ENCODE results near the gene INSIG1. TPM values are rescaled to one million over a fixed set of nuclear protein-coding genes. Genes with fewer than 3 reads are reported as not detected.

Gene INSIG1
- total RNA-seq, 1 donor from 2014 or later: 63.6 TPM

- TF ChIP-seq CTCF (IDR thresholded peaks at IDR 0.05): no peak
- TF ChIP-seq POLR2A (IDR thresholded peaks at IDR 0.05): no peak
- no peak for TF ChIP-seq POLR2AphosphoS5 (IDR thresholded peaks at IDR 0.05; ENCODE audit: insufficient read depth in 1 of 2, low read depth in 1 of 2)
- intact Hi-C loops (cut with DNase I): loop anchor here (10.0 kb wide), 1 partner anchor 412 kb away; no protein-coding TSS in a partner anchor
- no peak for DNase-seq (ENCODE audit: extremely low spot score in 2 of 2)
- Histone ChIP-seq H3K27me3 (no peaks in the 10 kb centered on the region), H3K36me3 (no peaks in the 10 kb centered on the region), H3K27ac (no peak overlapping the region), H3K4me3 (no peak overlapping the region), H3K4me1 (no peaks in the 10 kb centered on the region), H3K9me3 (no peaks in the 10 kb centered on the region)
Observed at GRCh38 chr7:155356323-155357105, 58.8 kb downstream of the INSIG1 start.

- H3K9me3 ChIP-seq: no peaks in the 10 kb centered on the region
- DNase-seq (ENCODE audit: extremely low spot score in 2 of 2): no peak
- H3K4me1 ChIP-seq: no peaks in the 10 kb centered on the region
- TF ChIP-seq POLR2A (IDR thresholded peaks at IDR 0.05) (no peak), CTCF (IDR thresholded peaks at IDR 0.05) (no peak), POLR2AphosphoS5 (IDR thresholded peaks at IDR 0.05; ENCODE audit: insufficient read depth in 1 of 2, low read depth in 1 of 2) (no peak)
- H3K36me3 ChIP-seq: no peaks in the 10 kb centered on the region
- H3K4me3 ChIP-seq: no peak overlapping the region
- H3K27ac ChIP-seq: no peak overlapping the region
- H3K27me3 ChIP-seq: no peaks in the 10 kb centered on the region
- intact Hi-C loops (cut with DNase I): loop anchor here (10.0 kb wide), 1 partner anchor 413 kb away; no protein-coding TSS in a partner anchor
Observed at GRCh38 chr7:155357573-155358041, 59.9 kb downstream of the INSIG1 start.

DNA sequence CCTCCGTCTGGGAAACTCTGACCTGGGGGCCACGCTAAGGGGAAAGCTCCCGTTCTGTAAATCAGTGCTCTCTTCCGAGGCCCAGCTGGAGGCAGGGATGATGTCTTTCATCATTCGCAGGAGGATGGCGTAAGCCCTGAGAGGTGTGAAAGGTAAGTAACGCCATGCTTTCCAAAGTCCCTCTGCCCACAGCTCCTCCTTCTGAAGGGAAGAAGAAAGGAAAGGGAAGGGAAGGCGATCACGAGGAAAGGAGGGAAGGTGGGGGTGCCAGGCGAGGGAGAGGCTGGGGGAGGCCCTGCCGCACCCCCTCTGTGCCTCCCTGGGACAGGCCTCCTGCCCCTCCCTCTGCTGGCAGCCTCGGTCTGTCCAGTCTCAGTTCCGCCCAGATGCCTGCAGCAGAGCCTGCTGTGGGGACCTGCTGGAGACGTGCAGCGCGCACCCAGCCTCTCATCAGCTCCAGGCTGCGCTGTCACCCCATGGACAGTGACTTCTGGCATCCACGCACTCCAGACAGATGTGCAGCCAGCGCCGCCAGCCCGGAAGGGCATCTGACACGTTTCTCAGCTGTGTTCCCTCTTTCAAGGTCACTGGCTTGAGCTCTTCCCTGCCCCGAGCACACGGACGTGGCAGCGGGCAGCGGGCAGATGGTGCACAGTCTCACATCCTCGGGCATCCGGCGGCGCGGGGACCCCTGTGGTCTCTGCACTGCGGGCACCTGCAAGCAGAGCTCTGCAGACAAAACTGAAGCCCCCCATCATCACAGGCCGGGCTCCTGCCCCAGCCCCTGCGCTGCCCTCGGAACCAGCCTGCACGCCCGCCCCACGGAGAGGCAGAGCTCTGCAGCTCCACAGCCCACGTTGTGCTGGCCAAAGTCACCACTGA, 60.6 kb downstream of the INSIG1 start:
- H3K36me3 ChIP-seq: no peaks in the 10 kb centered on the region
- TF ChIP-seq POLR2A (IDR thresholded peaks at IDR 0.05) (no peak), POLR2AphosphoS5 (IDR thresholded peaks at IDR 0.05; ENCODE audit: insufficient read depth in 1 of 2, low read depth in 1 of 2) (no peak), CTCF (IDR thresholded peaks at IDR 0.05) (no peak)
- H3K27me3 ChIP-seq: no peaks in the 10 kb centered on the region
- H3K4me1 ChIP-seq: no peaks in the 10 kb centered on the region
- no peak overlapping the region for H3K27ac ChIP-seq
- DNase-seq (ENCODE audit: extremely low spot score in 2 of 2): no peak
- no peaks in the 10 kb centered on the region for H3K9me3 ChIP-seq
- H3K4me3 ChIP-seq: no peak overlapping the region
- intact Hi-C loops (cut with DNase I): loop anchor here (10.0 kb wide), 1 partner anchor 414 kb away; no protein-coding TSS in a partner anchor

GRCh38 chr7:155358948-155359712, 61.5 kb downstream of the INSIG1 start:
- Histone ChIP-seq H3K27ac (no peak overlapping the region), H3K4me3 (no peak overlapping the region), H3K4me1 (no peaks in the 10 kb centered on the region), H3K9me3 (no peaks in the 10 kb centered on the region), H3K27me3 (no peaks in the 10 kb centered on the region), H3K36me3 (no peaks in the 10 kb centered on the region)
- TF ChIP-seq CTCF (IDR thresholded peaks at IDR 0.05): no peak
- no peak for TF ChIP-seq POLR2A (IDR thresholded peaks at IDR 0.05)
- TF ChIP-seq POLR2AphosphoS5 (IDR thresholded peaks at IDR 0.05; ENCODE audit: insufficient read depth in 1 of 2, low read depth in 1 of 2): no peak
- DNase-seq (ENCODE audit: extremely low spot score in 2 of 2): no peak
- intact Hi-C loops (cut with DNase I): loop anchor here (10.0 kb wide), 1 partner anchor 414 kb away; no protein-coding TSS in a partner anchor

Other genes with a start within 250 kb of the INSIG1 start
- gene HTR5A, start 227.6 kb upstream of the INSIG1 start, total RNA-seq: not detected
- 0.98 TPM for gene EN2, start 160.3 kb downstream of the INSIG1 start, total RNA-seq
- not detected for gene CNPY1, start 248.7 kb downstream of the INSIG1 start, total RNA-seq